RWPE2 (cell line): ENCODE results near the gene GPR151.

ENCODE experiments used
- ATAC-seq: fragments of 200-7000 bp; cut with Tn5 transposase; 3 replicates; pipeline ENCODE4 v1.9.1; 2021; ENCODE audit warnings: low read depth
- DNase-seq: peaks from one replicate; pipeline ENCODE4 v3.0.0-alpha.2; 2020; ENCODE audit warnings: low spot score
- H3K27ac ChIP-seq: fragments of 450-650 bp; 2 replicates; pipeline ENCODE4 v1.5.1; 2017; ENCODE audit warnings: mild to moderate bottlenecking; ENCODE audit not compliant: poor library complexity, severe bottlenecking
- H3K27me3 ChIP-seq: fragments of 250-450 bp; sonication (Bioruptor Pico); 2 replicates; pipeline ENCODE4 v1.5.1; 2021; ENCODE audit warnings: mild to moderate bottlenecking, moderate library complexity; ENCODE audit not compliant: insufficient read depth, poor library complexity, severe bottlenecking
- H3K36me3 ChIP-seq: fragments of 250-450 bp; sonication (Bioruptor Pico); 2 replicates; pipeline ENCODE4 v1.5.1; 2020; ENCODE audit warnings: low read depth, mild to moderate bottlenecking, moderate library complexity
- H3K4me1 ChIP-seq: fragments of 250-450 bp; sonication (Bioruptor Pico); 2 replicates; pipeline ENCODE4 v1.5.1; 2021; ENCODE audit warnings: mild to moderate bottlenecking, moderate library complexity; ENCODE audit not compliant: insufficient read depth, poor library complexity, severe bottlenecking
- H3K4me3 ChIP-seq: fragments of 250-450 bp; sonication (Bioruptor Pico); 2 replicates; pipeline ENCODE4 v1.5.1; 2021; ENCODE audit warnings: mild to moderate bottlenecking, moderate library complexity; ENCODE audit not compliant: severe bottlenecking
- H3K9me3 ChIP-seq: fragments of 250-450 bp; sonication (Bioruptor Pico); 2 replicates; pipeline ENCODE4 v1.5.1; 2021; ENCODE audit warnings: mild to moderate bottlenecking, moderate library complexity; ENCODE audit not compliant: severe bottlenecking
- CTCF ChIP-seq: fragments of 450-650 bp; IDR thresholded peaks from one replicate; pipeline ENCODE4 v1.5.1; 2017; ENCODE audit warnings: mild to moderate bottlenecking, moderate library complexity; ENCODE audit not compliant: poor library complexity, severe bottlenecking

The GPR151 gene

GRCh38 chr5:146541958-146542849 is 26.2 kb upstream of the GPR151 start:
- H3K9me3 ChIP-seq: no peaks in the 10 kb centered on the region
- peak; percentile 98 for TF ChIP-seq CTCF
- no peaks in the 10 kb centered on the region for H3K36me3 ChIP-seq
- DNase-seq: peak; percentile 77
- H3K4me3 ChIP-seq: no peak overlapping the region
- H3K27ac ChIP-seq: no peak overlapping the region
- peaks cover 3% of the 10 kb centered on the region for H3K27me3 ChIP-seq
- ATAC-seq: peak; percentile 80
- peaks cover 11% of the 10 kb centered on the region for H3K4me1 ChIP-seq

GRCh38 chr5:146540414-146540813 is 24.4 kb upstream of the GPR151 start:
- ATAC-seq: peak; percentile 43
- H3K27ac ChIP-seq: no peak overlapping the region

GRCh38 chr5:146539973-146540372 is 24.0 kb upstream of the GPR151 start:
- TF ChIP-seq CTCF: no peak
- no peaks in the 10 kb centered on the region for H3K27me3 ChIP-seq
- DNase-seq (no peak), ATAC-seq (peak; percentile 90)
- H3K4me1 ChIP-seq: peaks cover 11% of the 10 kb centered on the region
- no peaks in the 10 kb centered on the region for H3K36me3 ChIP-seq
- H3K9me3 ChIP-seq: no peaks in the 10 kb centered on the region
- no peak overlapping the region for H3K4me3 ChIP-seq
- no peak overlapping the region for H3K27ac ChIP-seq

More at GRCh38 chr5:146540414-146540813, 24.4 kb upstream of the GPR151 start:
- no peaks in the 10 kb centered on the region for H3K9me3 ChIP-seq
- H3K4me1 ChIP-seq: peaks cover 11% of the 10 kb centered on the region
- DNase-seq: no peak
- H3K36me3 ChIP-seq: no peaks in the 10 kb centered on the region
- no peak for TF ChIP-seq CTCF
- peaks cover 1% of the 10 kb centered on the region for H3K27me3 ChIP-seq
- no peak overlapping the region for H3K4me3 ChIP-seq

GRCh38 chr5:146538432-146538831 is 22.4 kb upstream of the GPR151 start:
- H3K4me1 ChIP-seq: peaks cover 11% of the 10 kb centered on the region
- no peak for TF ChIP-seq CTCF
- H3K9me3 ChIP-seq: no peaks in the 10 kb centered on the region
- no peak overlapping the region for H3K4me3 ChIP-seq
- no peak overlapping the region for H3K27ac ChIP-seq
- no peak for ATAC-seq
- no peak for DNase-seq
- no peaks in the 10 kb centered on the region for H3K36me3 ChIP-seq
- H3K27me3 ChIP-seq: no peaks in the 10 kb centered on the region

- no peak for TF ChIP-seq CTCF
- Histone ChIP-seq H3K9me3 (no peaks in the 10 kb centered on the region), H3K27me3 (no peaks in the 10 kb centered on the region), H3K4me3 (no peak overlapping the region), H3K4me1 (no peaks in the 10 kb centered on the region), H3K27ac (no peak overlapping the region), H3K36me3 (no peaks in the 10 kb centered on the region)
- no peak for DNase-seq
- ATAC-seq: no peak
These were observed 17.9 kb upstream of the GPR151 start for GRCh38 chr5:146533882-146534281.
